Activated T-helper 2 cell treated with anti-CD3 and anti-CD28 coated beads, Interferon-gamma antibody, Interleukin-2, Interleukin-4, amounts not matched to agents 10 μg/mL and 5 μg/mL and 100 μg/mL, durations not matched to agents 14 hours and 24 hours and 36 hours (primary cell): Measurements from ENCODE around the gene OR2W3. TPM values are rescaled to one million over a fixed set of nuclear protein-coding genes. Genes with fewer than 3 reads are reported as not detected.

ENCODE experiments used
- DNase-seq: peaks from one replicate; pipeline ENCODE4 v3.0.0; 2021; ENCODE audit warnings: low spot score
- H3K27ac Mint-ChIP-seq: one replicate; pipeline ENCODE4 v1.8.0; 2021; ENCODE audit warnings: mixed read lengths
- H3K27me3 Mint-ChIP-seq: one replicate; pipeline ENCODE4 v1.8.0; 2021; ENCODE audit warnings: low read depth, mixed read lengths
- H3K36me3 Mint-ChIP-seq: one replicate; pipeline ENCODE4 v1.8.0; 2021; ENCODE audit warnings: low read depth, mixed read lengths
- H3K4me1 Mint-ChIP-seq: one replicate; pipeline ENCODE4 v1.8.0; 2021; ENCODE audit warnings: low read depth, mixed read lengths
- H3K4me3 Mint-ChIP-seq: one replicate; pipeline ENCODE4 v1.8.0; 2021; ENCODE audit warnings: low read depth, mild to moderate bottlenecking, moderate library complexity, mixed read lengths
- H3K9me3 Mint-ChIP-seq: one replicate; pipeline ENCODE4 v1.8.0; 2021; ENCODE audit warnings: mixed read lengths
- intact Hi-C: fragments of 100-400 bp; cut with micrococcal nuclease; formaldehyde crosslinking; loops from one replicate; pipeline ENCODE4 v1.15.1; 2023
- total RNA-seq: library from RNA; stranded (reverse); gene quantifications from 2 replicates; pipeline ENCODE4 v1.2.3, GENCODE V29; 2022

Gene OR2W3
- not detected in 2 replicates for total RNA-seq

- H3K9me3 Mint-ChIP-seq: no peaks in the 10 kb centered on the region
- intact Hi-C loops: no loop called here
- no peaks in the 10 kb centered on the region for H3K4me1 Mint-ChIP-seq
- no peak within 1 kb of the TSS for H3K4me3 Mint-ChIP-seq
- DNase-seq: no peak
- H3K36me3 Mint-ChIP-seq: no peaks in the 10 kb centered on the region
- H3K27me3 Mint-ChIP-seq: no peaks in the 10 kb centered on the region
- no peak within 1 kb of the TSS for H3K27ac Mint-ChIP-seq
These were observed at the start of gene OR2W3 for GRCh38 chr1:247895163-247895637. Gene OR2W3, plus strand, starts transcription at chr1:247895587. Its CDS starts 0 bp downstream, at chr1:247895587.

GRCh38 chr1:247845693-247846017 is 49.7 kb upstream of the OR2W3 start:
- H3K4me3 Mint-ChIP-seq: no peak overlapping the region
- H3K4me1 Mint-ChIP-seq: peaks cover 2% of the 10 kb centered on the region
- H3K27me3 Mint-ChIP-seq: no peaks in the 10 kb centered on the region
- intact Hi-C loops: no loop called here
- no peaks in the 10 kb centered on the region for H3K9me3 Mint-ChIP-seq
- no peak overlapping the region for H3K27ac Mint-ChIP-seq
- no peak for DNase-seq
- no peaks in the 10 kb centered on the region for H3K36me3 Mint-ChIP-seq

GRCh38 chr1:247848346-247848745 is 47.0 kb upstream of the OR2W3 start:
- no peaks in the 10 kb centered on the region for H3K36me3 Mint-ChIP-seq
- no peaks in the 10 kb centered on the region for H3K4me1 Mint-ChIP-seq
- intact Hi-C loops: no loop called here
- H3K27ac Mint-ChIP-seq: no peak overlapping the region
- no peak overlapping the region for H3K4me3 Mint-ChIP-seq
- no peaks in the 10 kb centered on the region for H3K9me3 Mint-ChIP-seq
- no peak for DNase-seq
- peaks cover 6% of the 10 kb centered on the region for H3K27me3 Mint-ChIP-seq

GRCh38 chr1:247849616-247850015 is 45.8 kb upstream of the OR2W3 start:
- intact Hi-C loops: no loop called here
- no peak for DNase-seq
- Mint-ChIP-seq H3K9me3 (no peaks in the 10 kb centered on the region), H3K36me3 (no peaks in the 10 kb centered on the region), H3K27ac (no peak overlapping the region), H3K4me1 (no peaks in the 10 kb centered on the region), H3K4me3 (no peak overlapping the region), H3K27me3 (peaks cover 9% of the 10 kb centered on the region)

GRCh38 chr1:247854899-247855545 is 40.4 kb upstream of the OR2W3 start:
- Mint-ChIP-seq H3K4me3 (no peak overlapping the region), H3K36me3 (no peaks in the 10 kb centered on the region), H3K4me1 (peaks cover 9% of the 10 kb centered on the region), H3K27ac (no peak overlapping the region), H3K27me3 (peaks cover 26% of the 10 kb centered on the region), H3K9me3 (no peaks in the 10 kb centered on the region)
- no peak for DNase-seq
- intact Hi-C loops: no loop called here

GRCh38 chr1:247855911-247856310 is 39.5 kb upstream of the OR2W3 start:
- peak overlapping the region; percentile 74 for H3K4me3 Mint-ChIP-seq
- no peaks in the 10 kb centered on the region for H3K9me3 Mint-ChIP-seq
- intact Hi-C loops: no loop called here
- DNase-seq: no peak
- H3K4me1 Mint-ChIP-seq: peaks cover 9% of the 10 kb centered on the region
- H3K27me3 Mint-ChIP-seq: peaks cover 26% of the 10 kb centered on the region
- no peaks in the 10 kb centered on the region for H3K36me3 Mint-ChIP-seq
- H3K27ac Mint-ChIP-seq: no peak overlapping the region

GRCh38 chr1:247857069-247857984 is 38.1 kb upstream of the OR2W3 start, which contains the start of gene TRIM58:
Gene TRIM58, plus strand, starts transcription at chr1:247857187. Its CDS starts 60 bp downstream, at chr1:247857247.
- Mint-ChIP-seq H3K27me3 (peaks cover 23% of the 10 kb centered on the region), H3K4me3 (peak within 1 kb of the TSS; percentile 74), H3K27ac (no peak within 1 kb of the TSS), H3K9me3 (no peaks in the 10 kb centered on the region), H3K4me1 (peaks cover 9% of the 10 kb centered on the region), H3K36me3 (no peaks in the 10 kb centered on the region)
- DNase-seq: peak; percentile 26
- intact Hi-C loops: no loop called here

- Mint-ChIP-seq H3K27ac (no peak overlapping the region), H3K4me1 (peaks cover 9% of the 10 kb centered on the region), H3K27me3 (peaks cover 23% of the 10 kb centered on the region), H3K4me3 (peak overlapping the region; percentile 74), H3K36me3 (no peaks in the 10 kb centered on the region), H3K9me3 (no peaks in the 10 kb centered on the region)
- intact Hi-C loops: no loop called here
- no peak for DNase-seq
These were observed 37.3 kb upstream of the OR2W3 start for GRCh38 chr1:247857985-247858619.

GRCh38 chr1:247862756-247863155 is 32.6 kb upstream of the OR2W3 start:
- H3K27me3 Mint-ChIP-seq: peaks cover 9% of the 10 kb centered on the region
- DNase-seq: no peak
- intact Hi-C loops: no loop called here
- H3K4me3 Mint-ChIP-seq: no peak overlapping the region
- no peaks in the 10 kb centered on the region for H3K9me3 Mint-ChIP-seq
- H3K27ac Mint-ChIP-seq: no peak overlapping the region
- H3K4me1 Mint-ChIP-seq: peaks cover 5% of the 10 kb centered on the region
- H3K36me3 Mint-ChIP-seq: no peaks in the 10 kb centered on the region

- Mint-ChIP-seq H3K27ac (no peak overlapping the region), H3K4me3 (no peak overlapping the region), H3K4me1 (no peaks in the 10 kb centered on the region), H3K36me3 (no peaks in the 10 kb centered on the region), H3K27me3 (peaks cover 3% of the 10 kb centered on the region), H3K9me3 (peaks cover 3% of the 10 kb centered on the region)
- intact Hi-C loops: no loop called here
- no peak for DNase-seq
These were observed 30.7 kb upstream of the OR2W3 start for GRCh38 chr1:247864644-247865043.

GRCh38 chr1:247865416-247865815 is 30.0 kb upstream of the OR2W3 start:
- no peak overlapping the region for H3K4me3 Mint-ChIP-seq
- intact Hi-C loops: no loop called here
- H3K27ac Mint-ChIP-seq: no peak overlapping the region
- no peak for DNase-seq
- no peaks in the 10 kb centered on the region for H3K36me3 Mint-ChIP-seq
- H3K9me3 Mint-ChIP-seq: peaks cover 5% of the 10 kb centered on the region
- peaks cover 1% of the 10 kb centered on the region for H3K27me3 Mint-ChIP-seq
- no peaks in the 10 kb centered on the region for H3K4me1 Mint-ChIP-seq

GRCh38 chr1:247883346-247883745 is 12.0 kb upstream of the OR2W3 start:
- intact Hi-C loops: no loop called here
- H3K4me1 Mint-ChIP-seq: no peaks in the 10 kb centered on the region
- no peaks in the 10 kb centered on the region for H3K36me3 Mint-ChIP-seq
- H3K9me3 Mint-ChIP-seq: no peaks in the 10 kb centered on the region
- no peak overlapping the region for H3K27ac Mint-ChIP-seq
- H3K27me3 Mint-ChIP-seq: no peaks in the 10 kb centered on the region
- DNase-seq: no peak
- H3K4me3 Mint-ChIP-seq: no peak overlapping the region
